ENCODE results near the gene CALB2.

The CALB2 gene

GRCh38 chr16:71428883-71429282 is 70.4 kb downstream of the CALB2 start:
- TF ChIP-seq PAX5 (IDR thresholded peaks at IDR 0.05; ENCODE audit: insufficient read depth, low read length, severe bottlenecking) (no peak), POLR2AphosphoS5 (IDR thresholded peaks at IDR 0.05; ENCODE audit: low read depth, low read length) (no peak), SPI1 (IDR thresholded peaks at IDR 0.05; ENCODE audit: low read depth, low read length) (no peak), POLR2A (IDR thresholded peaks at IDR 0.05; ENCODE audit: low read depth, low read length) (no peak), POU2F2 (IDR thresholded peaks at IDR 0.05; ENCODE audit: low read depth, low read length) (no peak), TAF1 (IDR thresholded peaks at IDR 0.05; ENCODE audit: low read depth, low read length) (no peak)
- DNase-seq (ENCODE audit: insufficient read length, low spot score): no peak
- FAIRE-seq: no peak

DNA sequence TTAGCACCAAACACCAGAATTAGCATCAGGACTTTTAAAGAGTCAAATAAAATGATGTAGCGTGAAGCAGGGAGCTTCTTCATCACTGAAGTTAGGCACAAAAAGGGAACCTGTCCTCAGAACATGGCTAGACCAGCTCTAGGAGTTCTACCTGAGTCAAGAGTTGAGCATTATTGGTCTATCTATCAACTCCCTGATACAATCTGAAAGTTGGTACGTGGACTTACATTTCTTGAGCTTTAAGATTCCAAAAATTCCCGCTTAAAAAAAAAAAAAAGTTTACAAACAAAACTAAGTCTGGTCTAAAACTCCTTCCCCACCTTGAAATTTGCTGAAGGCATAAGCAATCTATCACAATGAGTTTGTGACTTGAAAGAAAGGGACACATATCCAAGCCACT is 71.1 kb downstream of the CALB2 start:
- TF ChIP-seq TAF1 (IDR thresholded peaks at IDR 0.05; ENCODE audit: low read depth, low read length): no peak
- no peak for TF ChIP-seq POLR2A (IDR thresholded peaks at IDR 0.05; ENCODE audit: low read depth, low read length)
- DNase-seq (ENCODE audit: insufficient read length, low spot score): no peak
- no peak for FAIRE-seq

GRCh38 chr16:71430744-71431143 is 72.2 kb downstream of the CALB2 start:
- no peak for TF ChIP-seq POU2F2 (IDR thresholded peaks at IDR 0.05; ENCODE audit: low read depth, low read length)
- TF ChIP-seq POLR2A (IDR thresholded peaks at IDR 0.05; ENCODE audit: low read depth, low read length): no peak
- no peak for TF ChIP-seq TAF1 (IDR thresholded peaks at IDR 0.05; ENCODE audit: low read depth, low read length)
- TF ChIP-seq POLR2AphosphoS5 (IDR thresholded peaks at IDR 0.05; ENCODE audit: low read depth, low read length): no peak
- TF ChIP-seq PAX5 (IDR thresholded peaks at IDR 0.05; ENCODE audit: insufficient read depth, low read length, severe bottlenecking): no peak
- no peak for TF ChIP-seq SPI1 (IDR thresholded peaks at IDR 0.05; ENCODE audit: low read depth, low read length)
- DNase-seq (ENCODE audit: insufficient read length, low spot score): no peak
- FAIRE-seq: no peak

GRCh38 chr16:71431176-71431575 is 72.7 kb downstream of the CALB2 start:
- DNase-seq (ENCODE audit: insufficient read length, low spot score) (no peak), FAIRE-seq (no peak)
- no peak for TF ChIP-seq POLR2A (IDR thresholded peaks at IDR 0.05; ENCODE audit: low read depth, low read length)
- TF ChIP-seq TAF1 (IDR thresholded peaks at IDR 0.05; ENCODE audit: low read depth, low read length): no peak
- no peak for TF ChIP-seq PAX5 (IDR thresholded peaks at IDR 0.05; ENCODE audit: insufficient read depth, low read length, severe bottlenecking)
- TF ChIP-seq POLR2AphosphoS5 (IDR thresholded peaks at IDR 0.05; ENCODE audit: low read depth, low read length): no peak
- TF ChIP-seq POU2F2 (IDR thresholded peaks at IDR 0.05; ENCODE audit: low read depth, low read length): no peak
- no peak for TF ChIP-seq SPI1 (IDR thresholded peaks at IDR 0.05; ENCODE audit: low read depth, low read length)

GRCh38 chr16:71431991-71432390 is 73.5 kb downstream of the CALB2 start:
- no peak for DNase-seq (ENCODE audit: insufficient read length, low spot score)
- no peak for FAIRE-seq
- TF ChIP-seq SPI1 (IDR thresholded peaks at IDR 0.05; ENCODE audit: low read depth, low read length) (no peak), PAX5 (IDR thresholded peaks at IDR 0.05; ENCODE audit: insufficient read depth, low read length, severe bottlenecking) (no peak), POU2F2 (IDR thresholded peaks at IDR 0.05; ENCODE audit: low read depth, low read length) (no peak), POLR2AphosphoS5 (IDR thresholded peaks at IDR 0.05; ENCODE audit: low read depth, low read length) (no peak), TAF1 (IDR thresholded peaks at IDR 0.05; ENCODE audit: low read depth, low read length) (no peak), POLR2A (IDR thresholded peaks at IDR 0.05; ENCODE audit: low read depth, low read length) (no peak)

DNA sequence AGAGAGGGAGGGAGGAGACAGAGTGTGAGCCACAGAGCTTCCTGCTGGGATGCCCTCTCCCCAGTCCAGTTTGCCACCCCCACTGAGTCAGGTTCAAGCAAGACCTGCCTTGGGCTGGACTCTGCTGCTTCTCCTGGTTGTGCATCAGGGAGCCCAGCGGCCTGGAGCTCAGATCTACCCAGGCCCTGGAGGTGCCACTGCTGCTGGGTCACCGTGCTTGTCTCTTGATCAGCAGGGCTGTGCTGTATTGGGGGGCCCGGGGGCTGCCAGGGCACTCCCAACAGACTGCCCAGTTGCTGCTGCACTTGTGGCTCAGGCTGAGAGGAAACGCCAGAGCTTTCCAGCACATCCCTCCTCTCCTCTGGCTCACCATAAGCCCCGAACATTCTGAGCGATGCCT is 74.4 kb downstream of the CALB2 start:
- FAIRE-seq (no peak), DNase-seq (ENCODE audit: insufficient read length, low spot score) (no peak)
- TF ChIP-seq POLR2AphosphoS5 (IDR thresholded peaks at IDR 0.05; ENCODE audit: low read depth, low read length) (no peak), SPI1 (IDR thresholded peaks at IDR 0.05; ENCODE audit: low read depth, low read length) (no peak), POLR2A (IDR thresholded peaks at IDR 0.05; ENCODE audit: low read depth, low read length) (no peak), TAF1 (IDR thresholded peaks at IDR 0.05; ENCODE audit: low read depth, low read length) (no peak), POU2F2 (IDR thresholded peaks at IDR 0.05; ENCODE audit: low read depth, low read length) (no peak), PAX5 (IDR thresholded peaks at IDR 0.05; ENCODE audit: insufficient read depth, low read length, severe bottlenecking) (no peak)

DNA sequence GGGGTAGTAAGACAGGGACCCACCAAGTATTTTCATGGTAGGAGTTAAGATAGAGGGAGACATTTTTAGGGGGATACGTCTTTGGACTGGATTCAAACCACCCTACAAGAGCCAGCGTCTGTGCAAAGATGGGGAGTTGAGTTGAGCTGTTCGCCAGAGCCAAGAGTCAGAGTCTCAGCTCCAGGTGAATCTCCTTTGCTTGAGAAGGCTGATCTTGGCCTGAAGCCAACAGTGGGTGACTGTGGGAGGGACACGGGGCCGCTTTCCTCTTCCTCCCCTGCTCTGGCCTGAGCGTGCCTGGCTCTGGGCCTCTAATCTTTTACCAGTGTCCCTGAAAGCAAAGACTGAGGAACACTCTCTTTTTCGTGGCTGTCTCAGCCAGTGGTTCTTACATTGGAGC is 78.0 kb downstream of the CALB2 start:
- no peak for FAIRE-seq
- no peak for TF ChIP-seq TAF1 (IDR thresholded peaks at IDR 0.05; ENCODE audit: low read depth, low read length)
- no peak for TF ChIP-seq POLR2AphosphoS5 (IDR thresholded peaks at IDR 0.05; ENCODE audit: low read depth, low read length)
- TF ChIP-seq SPI1 (IDR thresholded peaks at IDR 0.05; ENCODE audit: low read depth, low read length): no peak
- TF ChIP-seq PAX5 (IDR thresholded peaks at IDR 0.05; ENCODE audit: insufficient read depth, low read length, severe bottlenecking): no peak
- no peak for TF ChIP-seq POU2F2 (IDR thresholded peaks at IDR 0.05; ENCODE audit: low read depth, low read length)
- TF ChIP-seq POLR2A (IDR thresholded peaks at IDR 0.05; ENCODE audit: low read depth, low read length): no peak

GRCh38 chr16:71439523-71439922 is 81.0 kb downstream of the CALB2 start:
- no peak for FAIRE-seq
- no peak for DNase-seq (ENCODE audit: insufficient read length, low spot score)
- TF ChIP-seq TAF1 (IDR thresholded peaks at IDR 0.05; ENCODE audit: low read depth, low read length) (no peak), POU2F2 (IDR thresholded peaks at IDR 0.05; ENCODE audit: low read depth, low read length) (no peak), POLR2A (IDR thresholded peaks at IDR 0.05; ENCODE audit: low read depth, low read length) (no peak), SPI1 (IDR thresholded peaks at IDR 0.05; ENCODE audit: low read depth, low read length) (no peak), PAX5 (IDR thresholded peaks at IDR 0.05; ENCODE audit: insufficient read depth, low read length, severe bottlenecking) (no peak), POLR2AphosphoS5 (IDR thresholded peaks at IDR 0.05; ENCODE audit: low read depth, low read length) (no peak)

More for the DNA sequence above, 78.0 kb downstream of the CALB2 start:
- no peak for DNase-seq (ENCODE audit: insufficient read length, low spot score)

Measured in GM12891 (cell line).